GM18873 (cell line): ENCODE measurements around the gene DBI.

ENCODE experiments used
- ATAC-seq: cut with Tn5 transposase; IDR thresholded peaks from one replicate; pipeline ENCODE4 v1.9.1; 2021; ENCODE audit warnings: mild to moderate bottlenecking, moderate library complexity, moderate number of reproducible peaks; ENCODE audit not compliant: unreplicated experiment, low FRiP score

DBI gene

DNA sequence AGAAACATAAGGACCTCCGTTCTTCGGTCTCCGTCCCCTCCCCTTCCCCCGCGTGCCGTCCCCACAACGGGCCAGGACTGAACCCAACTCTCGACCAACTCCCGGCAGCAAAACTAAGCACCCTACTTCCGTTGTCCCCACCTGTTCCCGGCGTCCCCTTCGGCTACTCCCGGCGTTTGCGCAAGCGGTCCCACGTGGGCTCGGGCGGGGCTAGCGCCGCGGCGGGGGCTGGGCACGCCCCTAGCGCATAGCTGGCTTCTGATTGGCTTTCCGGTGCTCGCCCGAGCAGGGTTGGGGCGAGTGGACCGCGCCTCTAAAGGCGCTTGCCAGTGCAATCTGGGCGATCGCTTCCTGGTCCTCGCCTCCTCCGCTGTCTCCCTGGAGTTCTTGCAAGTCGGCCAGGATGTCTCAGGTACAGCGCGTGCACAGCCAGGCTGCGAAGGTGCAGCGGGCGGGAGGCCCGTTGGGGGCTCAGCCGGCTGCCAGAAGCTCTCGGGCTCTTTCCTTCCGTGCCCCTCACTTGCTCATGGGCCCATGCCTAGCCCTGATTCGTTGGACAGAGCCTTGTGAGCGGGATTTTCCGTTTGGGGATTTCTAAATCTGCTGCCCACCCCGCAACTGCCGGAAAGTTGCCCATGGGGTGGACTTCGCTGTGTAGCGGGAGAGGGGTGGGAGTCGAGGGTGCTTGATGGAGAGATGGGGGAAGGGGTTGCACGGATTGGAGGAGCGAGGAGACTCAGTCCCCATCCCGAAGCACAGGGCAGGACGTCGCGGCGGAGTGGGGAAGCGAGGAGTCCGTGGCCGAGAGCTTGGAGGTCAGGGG is at the start of gene DBI, which contains the start of gene C2orf76:
DBI (plus strand) TSS at position 329 of the 823 bp plus-strand sequence; CDS start at position 404, 75 bp downstream.
C2orf76 (minus strand) TSS at position 186 of the 823 bp plus-strand sequence. CDS start 26,875 bp downstream, outside the sequence.
- peak; percentile 95 for ATAC-seq

DNA sequence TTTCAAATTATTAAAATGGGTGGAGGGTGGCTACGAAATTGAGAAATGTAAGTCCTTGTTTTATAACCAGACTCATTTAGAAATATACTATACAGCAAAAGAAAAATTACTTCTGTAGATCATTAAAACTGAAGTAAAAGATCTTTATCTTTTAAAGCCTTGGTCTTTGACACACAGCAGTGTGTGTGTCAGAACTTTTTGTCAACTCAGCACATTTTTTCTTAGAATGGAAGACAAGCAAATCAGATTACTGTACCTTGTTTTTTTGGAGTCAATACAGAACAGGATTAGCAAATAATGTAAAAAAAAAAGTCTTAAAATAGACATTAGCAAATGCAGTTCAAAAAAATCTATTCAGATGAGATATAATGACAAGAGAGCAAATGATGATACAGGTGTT is 49.2 kb upstream of the DBI start:
- ATAC-seq = no peak

GRCh38 chr2:119319593-119319992 is 47.2 kb upstream of the DBI start:
- ATAC-seq = no peak

- ATAC-seq = no peak
Measured at GRCh38 chr2:119323459-119323858, 43.3 kb upstream of the DBI start.

DNA sequence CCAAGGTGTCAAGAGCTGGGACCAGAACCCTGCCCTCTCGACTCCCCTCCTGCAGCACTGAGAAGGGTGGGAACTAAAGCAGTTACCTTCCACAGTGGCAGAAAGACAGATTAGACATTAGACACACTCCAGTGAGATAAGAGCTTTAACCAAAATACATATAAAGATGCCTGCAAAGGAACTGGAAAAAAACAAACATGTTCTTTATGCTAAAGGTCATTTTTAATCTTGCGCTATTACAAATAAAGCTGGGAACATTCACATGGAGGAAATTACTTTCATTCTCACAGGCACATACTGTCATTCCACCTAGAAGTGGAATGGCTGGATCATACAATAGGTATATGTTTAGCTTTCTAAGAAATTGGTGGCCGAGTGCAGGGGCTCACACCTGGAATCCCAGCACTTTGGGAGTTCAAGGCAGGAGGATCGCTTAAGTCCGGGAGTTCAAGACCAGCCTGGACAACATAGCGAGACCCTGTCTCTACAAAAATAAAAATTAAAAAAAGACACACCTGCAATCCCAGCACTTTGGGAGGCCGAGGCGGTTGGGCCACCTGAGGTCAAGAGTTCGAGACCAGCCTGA is 42.0 kb upstream of the DBI start:
- ATAC-seq = no peak

GRCh38 chr2:119326938-119327337 is 39.8 kb upstream of the DBI start:
- ATAC-seq = no peak

- ATAC-seq = no peak
Measured at GRCh38 chr2:119327431-119327830, 39.3 kb upstream of the DBI start.

DNA sequence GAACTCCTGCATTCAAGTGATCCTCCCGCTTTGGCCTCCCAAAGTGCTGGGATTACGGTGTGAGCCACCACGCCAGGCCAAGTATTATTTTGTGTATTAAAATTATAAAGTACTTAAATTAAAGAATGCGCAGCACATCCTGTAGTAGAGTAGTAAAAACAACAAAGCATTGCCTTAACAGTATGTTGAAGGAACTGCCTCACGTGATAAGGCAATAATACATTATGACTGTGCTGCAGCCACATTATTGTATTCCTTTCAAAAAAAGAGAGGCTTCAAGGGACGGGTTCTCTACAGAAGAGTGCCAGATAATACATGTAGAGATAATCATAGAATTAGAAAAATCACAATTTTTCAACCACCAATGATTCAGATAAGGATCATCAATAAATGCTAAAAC is 33.8 kb upstream of the DBI start:
- ATAC-seq = no peak

- no peak for ATAC-seq
Measured at GRCh38 chr2:119333360-119333759, 33.4 kb upstream of the DBI start.

- no peak for ATAC-seq
Measured at GRCh38 chr2:119333833-119334232, 32.9 kb upstream of the DBI start.

DNA sequence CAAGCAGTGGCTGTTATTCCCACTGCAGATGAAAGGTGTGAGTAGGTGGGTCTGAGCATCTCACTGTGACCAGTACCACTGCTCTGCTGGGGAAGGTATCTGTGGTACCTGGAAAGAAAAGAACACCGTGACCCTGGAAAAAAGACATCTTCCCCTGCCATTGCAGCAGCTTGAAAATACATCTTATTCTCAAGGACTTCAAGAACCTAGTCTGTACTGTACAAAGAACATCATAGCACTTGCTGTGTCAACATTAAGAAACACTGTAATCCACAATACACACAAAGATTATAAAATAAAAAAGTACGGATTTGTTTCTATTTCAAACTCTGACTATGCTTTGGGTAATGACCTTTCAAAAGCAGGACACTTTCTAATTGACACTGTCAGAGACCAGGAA is 29.0 kb upstream of the DBI start:
- no peak for ATAC-seq

DNA sequence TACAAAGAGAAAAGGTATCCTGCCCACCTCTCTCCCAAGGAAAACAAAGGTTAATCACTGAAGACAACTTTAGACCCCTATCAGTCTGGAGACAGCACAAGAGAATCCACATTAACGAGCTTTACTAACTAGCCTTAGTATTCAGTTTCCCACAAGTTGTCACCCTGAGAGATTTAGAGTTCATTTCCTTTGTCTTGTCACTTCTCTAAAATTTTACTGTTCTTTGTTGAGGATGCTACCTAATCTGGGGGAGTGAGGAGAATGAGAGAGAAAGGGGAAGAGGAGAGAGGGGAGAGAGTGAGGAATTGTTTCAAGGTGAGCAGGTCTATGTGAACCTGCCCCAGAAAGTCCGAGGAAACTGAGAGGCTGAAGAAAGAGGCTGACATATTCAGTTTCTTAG is 28.5 kb upstream of the DBI start:
- ATAC-seq = no peak

DNA sequence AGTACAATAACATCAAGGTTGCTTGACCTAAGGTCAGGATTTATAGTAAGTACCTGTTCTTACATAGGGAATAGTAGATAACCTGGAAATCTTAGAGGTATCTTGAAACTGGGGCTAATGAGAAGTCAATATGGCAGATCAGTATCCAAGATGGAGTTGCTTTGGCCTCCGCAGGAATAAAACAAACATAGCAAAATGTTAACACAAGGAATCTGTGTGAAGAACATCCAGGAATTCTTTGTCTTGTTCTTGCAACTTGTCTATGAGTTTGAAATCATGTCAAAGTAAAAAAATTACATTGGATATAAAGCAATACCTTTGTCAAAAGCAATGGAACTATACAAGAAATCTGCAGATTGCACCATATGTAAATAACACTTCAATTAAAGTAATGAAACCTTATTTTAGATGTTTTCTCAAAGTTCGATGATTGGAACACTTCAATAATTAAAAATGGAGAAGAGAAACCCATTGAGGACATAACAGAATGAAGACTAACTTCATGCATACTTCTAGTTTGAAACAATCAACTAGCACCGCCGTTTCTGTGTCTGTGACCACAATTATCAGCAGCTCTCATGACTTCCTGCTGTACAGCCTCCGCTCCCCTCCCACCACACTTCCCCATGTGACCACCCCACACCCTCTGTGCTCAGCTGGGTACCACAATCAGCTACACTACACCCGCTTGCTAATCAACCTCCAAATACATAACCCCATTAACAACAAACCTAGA is 27.8 kb upstream of the DBI start:
- ATAC-seq = peak; percentile 93

DNA sequence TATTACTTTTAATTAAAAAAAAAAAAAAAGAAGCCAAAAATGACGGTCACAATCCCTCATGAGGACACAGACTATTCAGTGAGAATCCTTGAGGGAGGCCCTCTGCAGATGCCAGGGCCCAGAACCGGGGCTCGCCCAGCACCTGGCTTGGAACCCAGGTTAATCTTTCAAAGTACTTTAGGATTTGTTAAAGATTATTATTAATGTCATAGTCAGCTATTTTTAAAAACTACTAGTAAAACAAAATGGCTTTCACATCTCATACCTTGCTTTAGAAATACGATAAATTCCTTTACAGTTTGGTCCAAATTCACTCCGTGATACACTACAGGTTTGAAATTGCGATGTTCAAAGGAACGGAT is 27.2 kb upstream of the DBI start:
- ATAC-seq = peak; percentile 14

DNA sequence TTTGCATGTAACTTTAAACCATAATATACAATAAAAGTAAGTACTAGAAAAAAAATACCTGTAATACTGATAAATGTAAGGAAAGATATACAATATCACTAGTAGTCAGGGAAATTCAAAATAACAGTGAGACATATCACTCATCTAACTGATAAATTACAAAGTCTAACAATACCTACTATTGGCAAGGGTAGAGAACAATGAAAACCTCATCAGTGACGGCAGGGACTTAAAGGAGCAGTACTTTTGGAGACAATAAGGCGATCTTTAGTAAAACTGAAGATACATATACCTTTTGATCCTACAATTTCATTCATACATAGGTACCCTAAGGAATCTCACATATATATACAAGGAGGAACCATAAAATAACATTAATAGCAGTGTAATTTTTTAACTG is 25.1 kb upstream of the DBI start:
- ATAC-seq = no peak

GRCh38 chr2:119349289-119349688 is 17.5 kb upstream of the DBI start:
- no peak for ATAC-seq

DNA sequence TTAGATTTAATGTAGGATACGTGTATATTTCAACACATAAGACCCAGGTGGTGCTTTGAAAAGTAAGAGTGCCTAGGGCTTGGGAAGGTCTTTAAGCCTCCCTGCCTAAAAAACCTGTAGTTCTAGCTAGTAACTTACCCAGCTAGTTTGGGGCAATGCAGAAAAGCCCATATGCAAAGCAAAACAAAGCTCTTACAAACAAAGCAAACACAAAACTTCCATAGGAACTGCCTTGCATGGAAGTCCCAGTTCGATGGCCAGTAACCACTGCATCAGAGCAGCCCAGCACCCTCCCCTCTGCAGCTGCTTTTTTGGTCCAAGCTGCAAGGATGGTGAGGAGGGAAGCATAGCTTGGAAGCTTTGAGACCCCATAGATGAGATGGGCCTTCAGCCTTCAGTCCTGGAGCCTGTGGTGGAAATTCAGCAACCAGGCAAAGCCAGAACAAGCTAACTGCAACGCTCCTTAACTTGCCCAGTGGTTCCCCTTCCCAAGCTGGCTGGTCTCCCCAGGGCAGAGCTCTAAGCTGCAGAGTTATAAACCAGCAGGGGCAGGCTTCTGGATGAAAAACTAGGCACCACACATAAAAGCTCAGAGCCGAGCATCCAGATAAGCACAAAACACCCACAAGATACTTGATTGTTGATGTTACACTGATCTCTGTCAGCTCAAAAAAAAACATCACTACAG is 16.3 kb upstream of the DBI start:
- no peak for ATAC-seq

DNA sequence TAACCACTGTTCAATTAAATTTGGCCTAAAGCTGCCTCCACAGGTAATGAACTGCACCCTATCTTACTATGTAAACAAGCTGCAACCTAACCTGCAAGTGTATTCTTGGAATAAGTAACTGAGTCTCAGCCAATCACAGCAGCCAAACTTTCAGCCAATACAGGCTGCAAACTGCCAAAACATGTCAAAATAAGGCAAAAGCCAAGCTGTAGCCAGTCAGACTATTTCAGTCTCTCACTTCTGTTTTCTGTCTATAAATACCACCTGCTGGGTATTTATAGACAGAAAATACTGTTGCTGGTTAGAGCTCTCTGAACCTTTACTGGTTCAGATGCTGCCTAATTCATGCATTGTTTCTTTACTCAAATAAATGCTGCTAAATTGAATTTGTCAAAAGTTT is 14.4 kb upstream of the DBI start:
- peak; percentile 95 for ATAC-seq

- no peak for ATAC-seq
Measured at GRCh38 chr2:119354860-119355259, 11.9 kb upstream of the DBI start.

DNA sequence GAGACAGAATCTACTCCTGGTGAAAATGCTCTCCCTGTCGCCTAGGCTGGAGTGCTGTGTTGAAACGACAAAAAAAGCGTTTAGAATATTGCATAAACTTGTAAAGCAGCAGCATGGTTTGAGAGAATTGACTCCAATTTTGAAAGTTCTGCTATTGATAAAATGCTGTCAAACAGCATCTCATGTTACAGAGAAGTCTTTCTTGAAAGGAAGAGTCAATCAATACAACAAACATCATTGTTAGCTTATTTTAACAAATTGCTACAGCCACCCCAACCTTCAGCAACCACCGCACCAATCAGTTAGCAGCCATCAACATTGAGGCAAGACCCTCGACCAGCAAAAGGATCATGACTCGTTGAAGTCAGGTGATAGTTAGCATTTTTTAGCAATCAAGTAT is 7.0 kb upstream of the DBI start:
- ATAC-seq = no peak

- no peak for ATAC-seq
Measured at GRCh38 chr2:119360423-119360966, 6.3 kb upstream of the DBI start.
